ENCODE data around the gene OR3A1. TPM values are rescaled to one million over a fixed set of nuclear protein-coding genes. Genes with fewer than 3 reads are reported as not detected.
"Not testable (repeated sequence)": the region's sequence is repeated elsewhere in the genome, so short reads cannot be mapped to it uniquely, and the experiment has no call there.

The OR3A1 gene, protein sequence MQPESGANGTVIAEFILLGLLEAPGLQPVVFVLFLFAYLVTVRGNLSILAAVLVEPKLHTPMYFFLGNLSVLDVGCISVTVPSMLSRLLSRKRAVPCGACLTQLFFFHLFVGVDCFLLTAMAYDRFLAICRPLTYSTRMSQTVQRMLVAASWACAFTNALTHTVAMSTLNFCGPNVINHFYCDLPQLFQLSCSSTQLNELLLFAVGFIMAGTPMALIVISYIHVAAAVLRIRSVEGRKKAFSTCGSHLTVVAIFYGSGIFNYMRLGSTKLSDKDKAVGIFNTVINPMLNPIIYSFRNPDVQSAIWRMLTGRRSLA
- total RNA-seq (2014; rRNA removed; shearing (Covaris generic)): not detected in 2 replicates

- no peak for DNase-seq (ENCODE audit: low spot score)
Measured at GRCh38 chr17:3298260-3298659, at the start of gene OR3A1. OR3A1 (minus strand) TSS chr17:3298360; CDS start chr17:3292582, 5,778 bp downstream.

- DNase-seq (ENCODE audit: low spot score): not testable (repeated sequence)
Measured at GRCh38 chr17:3342782-3343181, 44.6 kb upstream of the OR3A1 start.

- DNase-seq (ENCODE audit: low spot score): no peak
Measured at GRCh38 chr17:3335876-3336275, 37.7 kb upstream of the OR3A1 start.

GRCh38 chr17:3318336-3318735 is 20.2 kb upstream of the OR3A1 start:
- DNase-seq (ENCODE audit: low spot score): peak; percentile 17

DNA sequence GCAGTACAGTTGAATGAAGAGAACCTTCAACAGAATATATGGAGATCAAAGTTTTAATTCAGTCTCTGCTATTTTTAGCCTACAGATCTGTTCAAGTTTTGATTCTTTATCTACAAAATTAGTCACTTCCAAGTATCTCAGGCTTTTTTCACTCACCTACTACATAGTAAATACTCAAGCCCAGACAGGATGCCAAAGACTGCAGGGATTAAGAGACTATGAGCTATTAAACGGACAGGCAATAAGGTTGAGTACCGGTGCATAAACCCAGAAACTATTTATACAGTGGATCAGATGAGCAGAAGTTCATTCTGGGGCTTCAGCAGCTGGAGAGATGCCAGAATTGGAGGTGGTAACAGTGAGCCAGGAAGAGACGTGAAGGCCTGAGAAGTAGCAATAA is 18.7 kb upstream of the OR3A1 start:
- DNase-seq (ENCODE audit: low spot score): no peak

- no peak for DNase-seq (ENCODE audit: low spot score)
Measured at GRCh38 chr17:3308603-3309002, 10.4 kb upstream of the OR3A1 start.

GRCh38 chr17:3295632-3296031 is 2.5 kb downstream of the OR3A1 start:
- no peak for DNase-seq (ENCODE audit: low spot score)

DNA sequence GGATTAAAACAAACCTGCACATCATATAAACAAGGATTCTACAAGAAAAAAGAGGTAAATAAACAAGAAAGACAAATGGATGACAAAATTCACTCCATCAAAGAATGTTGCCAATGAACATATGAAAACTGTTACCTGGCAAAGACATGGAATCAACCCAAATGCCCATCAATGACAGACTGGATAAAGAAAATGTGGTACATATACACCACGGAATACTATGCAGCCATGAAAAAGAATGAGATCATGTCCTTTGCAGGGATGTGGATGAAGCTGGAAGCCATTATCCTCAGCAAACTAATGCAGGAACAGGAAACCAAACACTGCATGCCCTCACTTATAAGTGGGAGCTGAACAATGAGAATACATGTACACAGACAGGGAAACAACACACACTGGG is 4.6 kb downstream of the OR3A1 start:
- not testable (repeated sequence) for DNase-seq (ENCODE audit: low spot score)

GRCh38 chr17:3282901-3283300 is 15.3 kb downstream of the OR3A1 start:
- no peak for DNase-seq (ENCODE audit: low spot score)

DNA sequence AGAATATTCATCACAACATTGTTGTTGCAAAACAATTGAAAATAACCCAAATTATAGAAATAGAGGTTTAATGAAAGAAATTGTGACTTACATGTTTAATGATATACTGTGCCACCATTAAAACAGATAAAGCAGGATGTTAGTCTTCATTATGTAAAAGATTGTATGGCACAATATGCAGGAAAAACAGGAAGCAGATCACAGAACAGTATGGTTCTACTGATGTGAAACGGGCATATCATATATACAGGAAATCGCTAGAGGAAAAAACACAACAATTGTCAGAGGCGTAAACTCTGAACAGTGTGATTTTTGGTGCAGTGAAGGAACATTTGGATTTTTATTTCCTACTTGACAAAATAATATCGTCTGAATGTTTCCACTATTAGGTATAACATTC is 22.0 kb downstream of the OR3A1 start:
- no peak for DNase-seq (ENCODE audit: low spot score)

DNA sequence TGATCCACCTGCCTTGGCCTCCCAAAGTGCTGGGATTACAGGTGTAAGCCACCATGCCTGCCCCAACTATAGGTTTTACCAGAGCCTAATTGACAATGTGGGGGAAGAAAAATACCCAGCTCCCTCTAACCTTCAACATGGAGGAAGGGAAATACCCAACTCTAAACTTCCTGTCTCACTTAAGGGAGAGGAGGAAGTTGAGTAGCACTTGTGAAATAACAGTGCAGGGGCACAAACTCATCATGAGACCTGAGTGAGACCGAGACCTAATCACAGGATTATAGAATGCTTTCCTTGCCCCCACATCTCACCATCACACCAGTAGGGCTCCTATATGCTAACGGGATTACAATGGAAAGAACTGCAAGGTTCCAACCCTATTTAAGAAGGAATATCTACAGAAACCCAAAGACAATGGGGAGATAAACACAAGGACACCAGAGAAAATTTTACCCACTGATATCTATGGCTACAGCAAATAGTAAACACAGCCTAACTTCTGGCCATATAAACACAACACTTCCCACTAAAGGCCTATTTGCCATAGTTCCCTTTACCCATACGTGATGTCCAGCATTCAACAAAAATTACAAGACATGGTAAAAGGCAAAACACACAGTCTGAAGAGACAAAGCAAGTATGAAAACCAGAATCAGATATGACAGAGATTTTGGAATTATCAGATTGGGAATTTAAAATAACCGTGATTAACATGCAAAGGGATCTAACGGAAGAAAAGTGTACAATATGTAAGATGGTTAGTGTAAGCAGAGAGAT is 26.9 kb downstream of the OR3A1 start:
- no peak for DNase-seq (ENCODE audit: low spot score)

GRCh38 chr17:3260600-3260999 is 37.6 kb downstream of the OR3A1 start:
- no peak for DNase-seq (ENCODE audit: low spot score)

- DNase-seq (ENCODE audit: low spot score): no peak
Measured at GRCh38 chr17:3260163-3260562, 38.0 kb downstream of the OR3A1 start.

DNA sequence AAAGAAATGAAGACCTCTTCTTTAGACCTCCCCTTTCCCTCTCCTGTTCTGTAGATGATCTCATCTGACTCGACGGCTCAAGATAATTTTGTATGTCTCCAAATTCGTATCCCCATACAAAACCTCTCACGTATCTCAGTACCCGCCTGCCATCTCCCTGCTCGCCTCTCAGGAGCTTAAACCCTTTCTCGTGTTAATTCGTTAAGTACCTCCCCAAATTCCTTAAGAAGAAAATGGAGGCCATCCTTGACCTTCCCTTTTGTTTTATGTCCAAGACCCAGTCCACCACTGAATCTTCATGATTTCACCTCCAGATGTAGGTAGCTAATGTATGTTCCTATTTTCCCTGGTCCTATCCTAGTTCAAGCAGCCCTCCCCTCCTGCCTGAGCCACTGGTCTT is 41.6 kb downstream of the OR3A1 start:
- no peak for DNase-seq (ENCODE audit: low spot score)

DNA sequence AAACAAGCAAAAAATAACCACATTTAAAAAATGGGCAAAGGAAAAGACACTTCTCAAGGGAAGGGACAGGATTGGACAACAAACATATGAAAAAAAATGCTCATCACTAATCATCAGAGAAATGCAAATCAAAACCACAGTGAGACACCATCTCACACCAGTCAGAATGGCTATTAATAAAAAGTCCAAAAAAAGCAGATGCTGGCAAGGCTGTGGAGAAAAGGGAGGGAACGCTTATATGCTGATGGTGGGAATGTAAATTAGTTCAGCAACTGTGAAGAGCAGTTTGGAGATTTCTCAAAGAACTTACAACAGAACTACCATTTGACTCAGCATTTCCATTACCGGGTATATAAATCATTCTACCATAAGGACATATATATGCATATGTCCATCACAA is 49.1 kb downstream of the OR3A1 start:
- not testable (repeated sequence) for DNase-seq (ENCODE audit: low spot score)

GRCh38 chr17:3244841-3245240 is 53.3 kb downstream of the OR3A1 start:
- not testable (repeated sequence) for DNase-seq (ENCODE audit: low spot score)

GRCh38 chr17:3241044-3241443 is 57.1 kb downstream of the OR3A1 start:
- not testable (repeated sequence) for DNase-seq (ENCODE audit: low spot score)

Other genes with a start within 250 kb of the OR3A1 start
- not detected in 2 replicates for gene OR1D5, start 234.8 kb downstream of the OR3A1 start, total RNA-seq (2014; rRNA removed; shearing (Covaris generic))
- gene OR1D2, start 193.9 kb downstream of the OR3A1 start, total RNA-seq (2014; rRNA removed; shearing (Covaris generic)): not detected in 2 replicates
- not detected in 2 replicates for gene OR1G1, start 170.8 kb downstream of the OR3A1 start, total RNA-seq (2014; rRNA removed; shearing (Covaris generic))
- not detected in 2 replicates for gene OR1A2, start 100.8 kb downstream of the OR3A1 start, total RNA-seq (2014; rRNA removed; shearing (Covaris generic))
- not detected in 2 replicates for gene OR1A1, start 90.7 kb downstream of the OR3A1 start, total RNA-seq (2014; rRNA removed; shearing (Covaris generic))
- gene OR3A2, start 87.9 kb upstream of the OR3A1 start, total RNA-seq (2014; rRNA removed; shearing (Covaris generic)): not detected in 2 replicates
- not detected in 2 replicates for gene OR1E1, start 100.0 kb upstream of the OR3A1 start, total RNA-seq (2014; rRNA removed; shearing (Covaris generic))
- gene OR3A3, start 113.0 kb upstream of the OR3A1 start, total RNA-seq (2014; rRNA removed; shearing (Covaris generic)): not detected in 2 replicates
- not detected in 2 replicates for gene OR1E2, start 135.5 kb upstream of the OR3A1 start, total RNA-seq (2014; rRNA removed; shearing (Covaris generic))
- not detected in 2 replicates for gene SPATA22, start 173.5 kb upstream of the OR3A1 start, total RNA-seq (2014; rRNA removed; shearing (Covaris generic))
- gene ASPA, start 177.6 kb upstream of the OR3A1 start, total RNA-seq (2014; rRNA removed; shearing (Covaris generic)): 0.09 TPM in 1 of 2 replicates, not detected in the other

All from A172 (cell line).